Fibroblast of mammary gland (primary cell): ENCODE measurements around the gene TPPP2.

ENCODE experiments used
- DNase-seq: peaks from one replicate; pipeline ENCODE4 v3.0.0-alpha.2; 2010; ENCODE audit warnings: low read depth
- H3K4me3 ChIP-seq: 2 replicates; pipeline ENCODE4 v1.5.1; 2011; ENCODE audit warnings: low read depth, mild to moderate bottlenecking, low read length, moderate library complexity; ENCODE audit not compliant: control insufficient read depth
- TF ChIP-seq, protein P1 (sequence below): conservative IDR thresholded peaks from 2 replicates; pipeline ENCODE4 v1.5.1; 2011; ENCODE audit warnings: low read depth, low read length, inconsistent platforms; ENCODE audit not compliant: control insufficient read depth, insufficient read depth

The TPPP2 gene

DNA sequence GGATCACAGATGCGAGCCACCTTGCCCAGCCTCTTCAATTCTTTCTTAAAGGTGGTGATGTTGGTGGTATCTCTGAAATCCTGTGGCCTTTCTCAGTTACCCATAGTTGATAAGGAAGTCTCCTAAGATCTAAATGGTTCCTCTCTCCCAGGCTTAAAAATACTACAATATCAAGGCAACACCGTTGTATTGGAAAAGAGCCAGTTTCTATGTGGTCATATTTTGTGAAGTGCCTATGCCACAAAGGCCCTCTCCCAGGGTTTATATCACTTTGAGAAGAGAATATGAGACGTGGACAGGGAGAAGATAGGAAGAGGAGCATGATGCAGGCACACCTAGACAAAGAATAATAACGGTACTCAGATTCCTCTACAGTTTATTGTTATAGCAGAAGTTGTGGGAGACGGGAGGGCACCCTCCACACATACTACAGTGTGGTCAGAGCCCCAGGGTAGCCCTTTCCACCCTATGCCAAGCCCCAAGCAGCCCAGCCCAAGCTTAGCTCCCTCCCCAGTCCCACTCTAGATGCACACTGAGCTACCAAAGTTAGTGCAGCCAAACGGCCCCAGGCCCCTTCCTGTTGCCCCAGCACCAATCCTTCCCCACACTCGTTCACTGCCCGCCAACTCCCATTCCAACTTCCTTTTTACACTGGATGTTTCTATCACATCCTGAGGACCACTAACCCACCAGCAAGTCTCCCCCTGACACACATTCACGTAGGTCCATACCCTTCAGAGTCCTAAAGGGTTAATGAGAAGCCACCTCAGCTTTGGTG is 13.4 kb upstream of the TPPP2 start:
- H3K4me3 ChIP-seq, result no peak overlapping the region
- DNase-seq, result no peak
- TF ChIP-seq, protein P1, sequence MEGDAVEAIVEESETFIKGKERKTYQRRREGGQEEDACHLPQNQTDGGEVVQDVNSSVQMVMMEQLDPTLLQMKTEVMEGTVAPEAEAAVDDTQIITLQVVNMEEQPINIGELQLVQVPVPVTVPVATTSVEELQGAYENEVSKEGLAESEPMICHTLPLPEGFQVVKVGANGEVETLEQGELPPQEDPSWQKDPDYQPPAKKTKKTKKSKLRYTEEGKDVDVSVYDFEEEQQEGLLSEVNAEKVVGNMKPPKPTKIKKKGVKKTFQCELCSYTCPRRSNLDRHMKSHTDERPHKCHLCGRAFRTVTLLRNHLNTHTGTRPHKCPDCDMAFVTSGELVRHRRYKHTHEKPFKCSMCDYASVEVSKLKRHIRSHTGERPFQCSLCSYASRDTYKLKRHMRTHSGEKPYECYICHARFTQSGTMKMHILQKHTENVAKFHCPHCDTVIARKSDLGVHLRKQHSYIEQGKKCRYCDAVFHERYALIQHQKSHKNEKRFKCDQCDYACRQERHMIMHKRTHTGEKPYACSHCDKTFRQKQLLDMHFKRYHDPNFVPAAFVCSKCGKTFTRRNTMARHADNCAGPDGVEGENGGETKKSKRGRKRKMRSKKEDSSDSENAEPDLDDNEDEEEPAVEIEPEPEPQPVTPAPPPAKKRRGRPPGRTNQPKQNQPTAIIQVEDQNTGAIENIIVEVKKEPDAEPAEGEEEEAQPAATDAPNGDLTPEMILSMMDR, result no peak

DNA sequence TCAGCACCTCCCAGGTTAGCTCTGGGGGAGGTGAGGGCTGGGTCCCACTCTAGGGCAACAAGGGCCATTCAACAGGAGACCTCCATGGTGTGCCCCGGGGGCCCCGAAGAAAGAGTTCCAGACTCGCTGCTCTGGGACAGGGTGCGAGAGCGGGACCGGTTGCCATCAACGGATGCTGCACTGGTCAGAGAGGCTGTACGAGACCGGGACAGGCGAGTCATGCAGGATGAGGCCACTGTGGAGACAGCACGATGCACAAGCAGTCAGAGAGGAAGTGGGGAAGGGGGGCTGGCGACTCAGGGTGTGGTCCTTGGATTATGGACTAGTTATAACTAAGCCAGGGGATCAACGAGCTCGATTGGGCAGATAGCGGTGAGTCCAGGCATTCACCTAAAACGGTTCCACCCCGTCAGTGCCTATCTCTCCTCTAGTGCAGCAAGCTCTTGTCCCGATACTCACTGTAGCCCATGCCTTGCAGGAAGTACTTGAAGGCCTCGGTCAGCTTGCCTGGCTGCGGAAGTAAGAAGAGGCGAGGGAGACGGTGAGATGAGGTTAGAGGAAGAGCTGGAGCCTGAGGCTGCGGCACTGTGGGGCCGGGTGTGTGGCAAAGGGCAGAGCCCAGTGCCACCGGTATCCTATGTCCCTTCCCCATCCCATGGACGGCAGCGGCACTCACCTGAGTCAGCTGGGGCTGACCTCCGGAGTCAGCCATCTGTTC is 12.3 kb upstream of the TPPP2 start:
- DNase-seq, result no peak
- no peak overlapping the region for H3K4me3 ChIP-seq
- TF ChIP-seq, protein P1, result no peak

DNA sequence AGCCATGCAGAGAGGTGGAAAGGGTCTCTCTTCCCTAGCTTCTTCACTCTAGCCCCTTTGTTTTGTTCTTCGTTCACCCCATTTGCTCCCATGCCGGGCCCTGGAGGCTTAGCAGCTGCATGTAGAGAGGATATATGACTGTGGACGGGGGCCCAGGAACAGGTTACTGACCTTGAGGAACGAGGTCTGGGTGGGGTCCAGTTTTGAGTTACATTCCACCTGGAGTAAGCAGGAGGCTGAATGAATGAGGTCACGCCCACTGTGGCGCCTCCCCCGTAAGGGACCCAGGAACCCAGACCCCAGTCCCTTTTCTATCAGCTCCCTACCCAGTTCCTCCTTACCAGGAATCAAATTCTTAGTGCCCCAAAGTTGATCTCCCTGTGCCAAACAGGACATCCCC is 11.7 kb upstream of the TPPP2 start:
- DNase-seq, result no peak
- TF ChIP-seq, protein P1, result no peak
- H3K4me3 ChIP-seq, result no peak overlapping the region

DNA sequence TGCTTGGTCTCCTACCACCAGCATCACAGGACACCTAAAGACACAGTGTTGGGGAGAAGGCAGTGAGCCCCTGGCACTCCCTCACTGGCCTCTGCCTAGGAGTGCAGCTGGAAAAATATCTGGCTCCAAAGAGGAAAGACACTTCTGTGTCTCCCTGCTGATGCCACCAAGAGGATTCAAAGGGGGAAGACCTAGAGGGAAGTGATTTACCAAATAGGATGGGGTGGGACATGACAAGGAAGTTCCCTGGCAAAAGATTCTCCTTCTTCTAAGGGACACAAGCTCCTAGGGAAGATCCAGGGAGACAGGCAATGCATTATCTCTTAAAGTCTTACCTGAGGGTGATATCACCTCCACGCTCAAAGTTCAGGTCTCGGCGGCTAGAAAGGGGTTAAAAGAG is 11.2 kb upstream of the TPPP2 start:
- DNase-seq, result no peak
- no peak overlapping the region for H3K4me3 ChIP-seq
- TF ChIP-seq, protein P1, result no peak

DNA sequence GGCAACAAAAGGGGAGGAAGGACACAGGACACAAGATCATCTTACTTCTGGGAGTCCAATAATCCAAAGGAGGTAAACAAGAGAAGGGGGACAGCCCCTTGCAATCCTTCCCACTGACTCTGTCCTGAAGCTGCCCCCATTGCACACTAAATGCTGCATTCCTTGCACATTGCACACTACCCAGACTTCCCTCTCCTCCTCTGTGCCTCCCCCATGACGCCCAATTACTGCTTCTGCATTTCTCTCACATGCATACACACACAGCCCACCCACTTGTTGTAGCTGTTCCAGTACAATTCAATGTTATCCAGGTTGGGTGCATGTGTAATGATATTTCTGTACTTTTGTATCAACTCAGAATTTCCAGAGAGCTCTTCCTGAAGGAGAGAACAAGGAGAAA is 10.7 kb upstream of the TPPP2 start:
- DNase-seq, result no peak
- TF ChIP-seq, protein P1, result no peak
- no peak overlapping the region for H3K4me3 ChIP-seq

DNA sequence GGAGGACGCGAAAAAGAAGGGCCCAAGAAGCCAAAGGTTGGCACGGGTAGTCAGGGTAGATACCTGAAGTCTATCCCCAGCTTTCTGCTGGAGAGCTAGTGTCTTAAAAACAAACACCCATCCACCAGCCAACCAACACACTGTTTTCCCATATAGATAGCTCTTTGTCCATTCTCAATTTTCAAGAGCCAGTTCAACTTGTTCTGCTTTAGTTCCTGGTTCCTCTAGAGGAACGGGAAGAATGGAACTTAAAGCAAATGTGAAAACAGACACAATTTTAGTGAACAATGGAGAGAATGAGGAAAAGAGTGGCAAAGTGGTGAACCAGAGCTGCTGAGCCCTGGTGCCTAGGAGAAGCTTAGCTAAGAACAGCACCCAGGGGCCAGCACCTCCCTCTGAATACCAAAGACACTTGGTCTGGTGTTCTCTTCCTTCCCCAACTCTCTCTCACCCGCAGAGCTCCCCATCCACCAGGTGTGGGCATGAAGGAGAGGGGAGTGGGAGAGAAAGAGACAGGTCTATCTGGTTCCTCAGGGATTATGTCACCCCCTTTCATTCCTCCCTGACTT is 9.0 kb upstream of the TPPP2 start:
- TF ChIP-seq, protein P1, result no peak
- H3K4me3 ChIP-seq, result no peak overlapping the region
- DNase-seq, result no peak
